SK-N-SH treated with all-trans-retinoic acid at 6 μM for 48 hours (cell line): Measurements from ENCODE around the gene PCDHGA3.

ENCODE experiments used
- BACH2 ChIP-seq: fragments of 250-450 bp; sonication (Bioruptor Pico); IDR thresholded peaks from 2 replicates; pipeline ENCODE4 v1.9.0; 2021; ENCODE audit warnings: mild to moderate bottlenecking, borderline replicate concordance
- CREB5 ChIP-seq: fragments of 250-450 bp; sonication (Bioruptor Pico); IDR thresholded peaks from 2 replicates; pipeline ENCODE4 v1.5.1; 2020; ENCODE audit warnings: low read depth, mild to moderate bottlenecking, moderate library complexity
- CSDC2 ChIP-seq: fragments of 250-450 bp; sonication (Bioruptor Pico); IDR thresholded peaks from 2 replicates; pipeline ENCODE4 v1.5.0; 2020; ENCODE audit warnings: mild to moderate bottlenecking, moderate library complexity
- GLIS3 ChIP-seq: fragments of 250-450 bp; sonication (Bioruptor Pico); IDR thresholded peaks from 2 replicates; pipeline ENCODE4 v1.5.0; 2020; ENCODE audit warnings: mild to moderate bottlenecking, moderate library complexity
- PATZ1 ChIP-seq: fragments of 250-450 bp; sonication (Bioruptor Pico); IDR thresholded peaks from 2 replicates; pipeline ENCODE4 v1.8.0; 2020; ENCODE audit warnings: mild to moderate bottlenecking, moderate library complexity, borderline replicate concordance
- PPARA ChIP-seq: fragments of 250-450 bp; sonication (Bioruptor Pico); IDR thresholded peaks from 2 replicates; pipeline ENCODE4 v1.5.0; 2020; ENCODE audit warnings: mild to moderate bottlenecking, borderline replicate concordance
- RARB ChIP-seq: fragments of 250-450 bp; sonication (Bioruptor Pico); IDR thresholded peaks from 2 replicates; pipeline ENCODE4 v1.8.0; 2021; ENCODE audit warnings: mild to moderate bottlenecking, moderate library complexity
- SNAI2 ChIP-seq: fragments of 250-450 bp; sonication (Bioruptor Pico); IDR thresholded peaks from 2 replicates; pipeline ENCODE4 v1.5.0; 2020; ENCODE audit warnings: mild to moderate bottlenecking, moderate library complexity
- TOX ChIP-seq: fragments of 250-450 bp; sonication (Bioruptor Pico); IDR thresholded peaks from 2 replicates; pipeline ENCODE4 v1.8.0; 2021; ENCODE audit warnings: mild to moderate bottlenecking, moderate library complexity, borderline replicate concordance
- TSHZ2 ChIP-seq: fragments of 250-450 bp; sonication (Bioruptor Pico); IDR thresholded peaks from 2 replicates; pipeline ENCODE4 v1.5.0; 2020; ENCODE audit warnings: mild to moderate bottlenecking, moderate library complexity
- ZNF565 ChIP-seq: fragments of 450-650 bp; formaldehyde crosslinking; conservative IDR thresholded peaks from 2 replicates; pipeline ENCODE4 v1.5.0; 2020; ENCODE audit warnings: low read depth, mild to moderate bottlenecking, moderate library complexity
- ZNF70 ChIP-seq: fragments of 450-650 bp; formaldehyde crosslinking; IDR thresholded peaks from 2 replicates; pipeline ENCODE4 v1.5.0; 2020; ENCODE audit warnings: mild to moderate bottlenecking, moderate library complexity
- ZNF8 ChIP-seq: fragments of 450-650 bp; formaldehyde crosslinking; IDR thresholded peaks from 2 replicates; pipeline ENCODE4 v1.5.0; 2020; ENCODE audit warnings: mild to moderate bottlenecking, moderate library complexity

GRCh38 chr5:141356950-141357349 lies 13.3 kb downstream of the PCDHGA3 start:
- TF ChIP-seq GLIS3 (CRISPR knock-in tag), result no peak
- no peak for TF ChIP-seq PATZ1
- TF ChIP-seq SNAI2 (CRISPR knock-in tag), result no peak
- TF ChIP-seq ZNF70 (CRISPR knock-in tag), result no peak
- TF ChIP-seq BACH2, result no peak
- no peak for TF ChIP-seq TSHZ2
- TF ChIP-seq CREB5, result no peak
- no peak for TF ChIP-seq PPARA
- TF ChIP-seq CSDC2, result no peak
- TF ChIP-seq RARB, result no peak
- no peak for TF ChIP-seq ZNF8 (CRISPR knock-in tag)
- no peak for TF ChIP-seq ZNF565
- no peak for TF ChIP-seq TOX
